ENCODE results near the gene APOC3.

Gene APOC3

DNA sequence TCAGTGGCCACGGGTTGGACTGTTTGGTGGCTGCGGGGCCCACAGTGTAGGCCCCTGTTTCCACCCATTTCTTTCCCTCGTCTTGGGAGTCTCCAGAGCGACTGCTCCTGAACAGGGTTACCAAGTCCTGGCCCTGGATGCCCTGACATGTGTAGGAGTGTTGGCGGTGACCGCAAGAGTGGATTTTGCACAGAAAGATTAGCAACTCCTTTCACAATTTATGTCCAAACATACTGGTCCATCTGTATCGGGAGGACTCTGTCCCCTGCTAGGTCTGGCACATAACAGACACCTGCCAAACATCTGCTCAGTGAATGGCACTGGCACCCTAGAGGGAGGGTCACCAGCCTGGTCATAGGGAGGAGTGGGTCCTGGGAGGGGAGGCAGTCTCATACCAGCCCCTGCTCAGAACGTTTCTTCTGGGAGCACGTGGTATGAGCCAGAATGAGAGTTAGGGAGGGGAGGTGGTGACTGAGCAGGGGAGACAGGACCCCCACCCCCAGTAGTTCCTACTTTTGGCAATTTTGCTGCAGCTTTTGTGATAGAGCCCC lies 11.1 kb downstream of the APOC3 start:
- H3K4me3 ChIP-seq (ENCODE audit: low read depth, low read length), result no peak overlapping the region
- TF ChIP-seq, protein P1, sequence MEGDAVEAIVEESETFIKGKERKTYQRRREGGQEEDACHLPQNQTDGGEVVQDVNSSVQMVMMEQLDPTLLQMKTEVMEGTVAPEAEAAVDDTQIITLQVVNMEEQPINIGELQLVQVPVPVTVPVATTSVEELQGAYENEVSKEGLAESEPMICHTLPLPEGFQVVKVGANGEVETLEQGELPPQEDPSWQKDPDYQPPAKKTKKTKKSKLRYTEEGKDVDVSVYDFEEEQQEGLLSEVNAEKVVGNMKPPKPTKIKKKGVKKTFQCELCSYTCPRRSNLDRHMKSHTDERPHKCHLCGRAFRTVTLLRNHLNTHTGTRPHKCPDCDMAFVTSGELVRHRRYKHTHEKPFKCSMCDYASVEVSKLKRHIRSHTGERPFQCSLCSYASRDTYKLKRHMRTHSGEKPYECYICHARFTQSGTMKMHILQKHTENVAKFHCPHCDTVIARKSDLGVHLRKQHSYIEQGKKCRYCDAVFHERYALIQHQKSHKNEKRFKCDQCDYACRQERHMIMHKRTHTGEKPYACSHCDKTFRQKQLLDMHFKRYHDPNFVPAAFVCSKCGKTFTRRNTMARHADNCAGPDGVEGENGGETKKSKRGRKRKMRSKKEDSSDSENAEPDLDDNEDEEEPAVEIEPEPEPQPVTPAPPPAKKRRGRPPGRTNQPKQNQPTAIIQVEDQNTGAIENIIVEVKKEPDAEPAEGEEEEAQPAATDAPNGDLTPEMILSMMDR (conservative IDR thresholded peaks at IDR 0.05; ENCODE audit: low read depth, low read length), result no peak

GRCh38 chr11:116842117-116842516 lies 12.4 kb downstream of the APOC3 start:
- no peak overlapping the region for H3K4me3 ChIP-seq (ENCODE audit: low read depth, low read length)
- DNase-seq (ENCODE audit: low read depth), result no peak
- TF ChIP-seq, protein P1 (conservative IDR thresholded peaks at IDR 0.05; ENCODE audit: low read depth, low read length), result no peak

More for the DNA sequence above, 11.1 kb downstream of the APOC3 start:
- no peak for DNase-seq (ENCODE audit: low read depth)

DNA sequence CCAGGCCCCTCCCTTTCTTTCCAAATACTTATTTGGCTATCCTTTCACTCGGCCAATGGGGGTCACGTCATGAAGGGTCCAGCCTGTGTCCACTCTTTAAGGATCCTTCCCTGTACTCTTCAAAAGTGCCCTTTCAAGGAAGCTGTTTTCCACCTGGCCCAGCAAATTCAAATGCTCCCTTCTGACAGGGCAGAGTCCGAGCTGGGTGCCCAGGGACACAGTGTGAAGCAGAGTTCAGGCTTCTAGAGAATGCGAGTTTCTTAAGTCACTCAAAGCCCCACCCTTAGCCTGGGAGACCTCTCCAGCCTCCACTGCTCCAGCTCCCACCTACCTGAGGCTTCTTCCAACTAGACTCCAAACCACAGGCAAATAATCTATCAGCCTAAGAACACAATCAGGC lies 13.2 kb downstream of the APOC3 start:
- H3K4me3 ChIP-seq (ENCODE audit: low read depth, low read length), result no peak overlapping the region
- TF ChIP-seq, protein P1 (conservative IDR thresholded peaks at IDR 0.05; ENCODE audit: low read depth, low read length), result no peak
- no peak for DNase-seq (ENCODE audit: low read depth)

DNA sequence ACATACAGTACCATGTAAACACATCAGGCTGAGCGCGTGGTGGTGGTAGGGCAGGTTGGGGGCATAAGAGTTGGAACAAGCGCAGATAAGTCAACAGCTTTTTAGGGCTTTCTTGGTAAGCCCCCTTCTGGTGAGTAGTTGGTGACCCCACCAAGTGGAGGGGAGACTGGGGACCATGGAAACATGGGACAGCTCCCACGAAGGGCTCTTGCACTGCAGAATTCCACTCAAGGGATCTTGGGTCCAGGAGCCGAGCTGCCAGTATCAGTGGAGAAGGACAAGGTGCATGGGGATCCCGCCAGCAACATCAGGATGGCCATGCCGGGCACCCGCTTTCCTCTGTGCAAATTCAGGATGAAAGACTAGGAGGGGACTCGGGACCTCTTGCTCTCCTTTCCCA lies 14.0 kb downstream of the APOC3 start:
- TF ChIP-seq, protein P1 (conservative IDR thresholded peaks at IDR 0.05; ENCODE audit: low read depth, low read length), result no peak
- H3K4me3 ChIP-seq (ENCODE audit: low read depth, low read length), result no peak overlapping the region
- DNase-seq (ENCODE audit: low read depth), result no peak

DNA sequence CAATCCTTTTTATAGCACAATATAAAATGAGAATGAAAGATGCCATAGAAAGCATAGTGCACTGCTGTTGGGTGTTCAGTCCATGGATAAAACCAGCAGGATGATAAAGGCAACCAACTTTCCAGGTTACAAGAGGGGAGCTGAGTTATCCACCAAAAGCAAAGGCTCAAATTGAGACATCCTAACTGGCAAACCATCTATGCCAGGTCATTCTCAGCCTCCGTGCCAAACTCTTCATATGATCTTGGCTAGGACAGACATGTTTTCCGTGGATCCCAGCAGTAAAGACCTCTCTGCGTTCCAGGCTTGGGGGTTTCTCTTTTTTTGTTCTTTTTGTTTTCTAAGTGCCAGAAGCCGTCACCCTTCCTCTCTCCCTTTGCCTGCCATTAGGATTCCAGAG lies 15.0 kb downstream of the APOC3 start:
- TF ChIP-seq, protein P1 (conservative IDR thresholded peaks at IDR 0.05; ENCODE audit: low read depth, low read length), result no peak
- H3K4me3 ChIP-seq (ENCODE audit: low read depth, low read length), result no peak overlapping the region

DNA sequence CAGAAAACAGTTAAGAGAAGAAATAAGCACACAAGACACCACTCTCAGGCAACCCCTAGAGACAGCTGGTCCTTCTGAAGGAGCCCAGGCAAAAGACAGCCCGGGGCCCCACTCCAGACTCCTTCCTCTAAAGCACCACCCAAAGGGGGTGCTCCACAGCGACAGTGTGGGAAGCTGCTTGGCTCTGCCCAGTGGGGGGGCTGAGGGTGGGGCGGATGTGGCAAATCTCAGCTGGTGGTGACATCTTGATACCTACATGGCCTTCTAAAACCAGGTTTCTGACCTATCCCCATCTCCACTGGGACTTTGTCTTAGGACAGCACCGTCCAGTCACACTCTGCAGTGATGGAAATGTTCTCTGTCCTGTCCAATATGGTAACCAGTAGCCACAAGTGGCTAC lies 17.9 kb downstream of the APOC3 start:
- DNase-seq (ENCODE audit: low read depth), result no peak
- TF ChIP-seq, protein P1 (conservative IDR thresholded peaks at IDR 0.05; ENCODE audit: low read depth, low read length), result no peak
- H3K4me3 ChIP-seq (ENCODE audit: low read depth, low read length), result no peak overlapping the region

More for the DNA sequence above, 15.0 kb downstream of the APOC3 start:
- DNase-seq (ENCODE audit: low read depth), result no peak

DNA sequence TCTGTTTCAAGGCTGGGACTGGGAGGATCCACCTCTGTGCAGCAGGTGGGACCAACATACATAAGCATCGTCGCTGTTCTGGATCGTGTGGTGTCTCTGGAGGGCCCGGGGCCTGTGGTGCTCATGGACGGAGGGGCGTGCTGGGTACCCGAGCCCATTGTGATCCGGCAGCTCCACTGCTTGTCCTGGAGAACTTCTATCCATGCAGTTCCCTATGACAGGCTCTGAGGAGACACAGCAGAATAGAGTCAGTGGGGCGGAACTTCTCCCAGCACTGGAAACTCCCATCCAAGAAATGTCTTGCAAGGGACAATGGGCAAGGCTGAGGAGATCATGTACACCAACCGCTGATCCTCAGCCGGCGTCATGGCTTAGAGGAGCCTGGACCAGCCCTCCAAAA lies 19.4 kb downstream of the APOC3 start:
- no peak overlapping the region for H3K4me3 ChIP-seq (ENCODE audit: low read depth, low read length)
- no peak for DNase-seq (ENCODE audit: low read depth)
- TF ChIP-seq, protein P1 (conservative IDR thresholded peaks at IDR 0.05; ENCODE audit: low read depth, low read length), result no peak
